GM19397 (cell line): ENCODE data around the gene IRF2BP1.
"Not testable (repeated sequence)": the region's sequence is repeated elsewhere in the genome, so short reads cannot be mapped to it uniquely, and the experiment has no call there.

ENCODE experiments used
- ATAC-seq: cut with Tn5 transposase; IDR thresholded peaks from one replicate; pipeline ENCODE4 v1.9.1; 2021; ENCODE audit warnings: mild to moderate bottlenecking, moderate library complexity; ENCODE audit not compliant: unreplicated experiment

IRF2BP1 gene

GRCh38 chr19:45882652-45883585 lies 3.0 kb downstream of the IRF2BP1 start:
- ATAC-seq: peak; percentile 26

GRCh38 chr19:45881909-45882528 lies 3.9 kb downstream of the IRF2BP1 start:
- no peak for ATAC-seq

GRCh38 chr19:45881082-45881908 lies 4.6 kb downstream of the IRF2BP1 start:
- no peak for ATAC-seq

GRCh38 chr19:45879971-45880370 lies 6.0 kb downstream of the IRF2BP1 start:
- ATAC-seq: no peak

- ATAC-seq: no peak
Measured at GRCh38 chr19:45879055-45879454, 6.9 kb downstream of the IRF2BP1 start.

GRCh38 chr19:45878043-45878794 lies 7.7 kb downstream of the IRF2BP1 start:
- ATAC-seq: no peak

- ATAC-seq: no peak
Measured at GRCh38 chr19:45876411-45877197, 9.3 kb downstream of the IRF2BP1 start.

- ATAC-seq: no peak
Measured at GRCh38 chr19:45876161-45876410, 9.9 kb downstream of the IRF2BP1 start.

- ATAC-seq: no peak
Measured at GRCh38 chr19:45874620-45874966, 11.3 kb downstream of the IRF2BP1 start.

- ATAC-seq: no peak
Measured at GRCh38 chr19:45873219-45873772, 12.6 kb downstream of the IRF2BP1 start.

GRCh38 chr19:45872095-45872919 lies 13.6 kb downstream of the IRF2BP1 start:
- no peak for ATAC-seq

- no peak for ATAC-seq
Measured at GRCh38 chr19:45870798-45871197, 15.1 kb downstream of the IRF2BP1 start.

- not testable (repeated sequence) for ATAC-seq
Measured at GRCh38 chr19:45867241-45867640, 18.7 kb downstream of the IRF2BP1 start.

GRCh38 chr19:45866400-45867176 lies 19.4 kb downstream of the IRF2BP1 start:
- no peak for ATAC-seq

GRCh38 chr19:45865269-45865948 lies 20.5 kb downstream of the IRF2BP1 start:
- no peak for ATAC-seq

GRCh38 chr19:45864629-45865082 lies 21.3 kb downstream of the IRF2BP1 start:
- ATAC-seq: no peak

- peak; percentile 41 for ATAC-seq
Measured at GRCh38 chr19:45863840-45864628, 21.9 kb downstream of the IRF2BP1 start, which contains the start of gene FOXA3. FOXA3 (plus strand) TSS chr19:45864326; CDS start chr19:45864457, 131 bp downstream.
